HG02759 (cell line): ENCODE results near the gene C5AR1.
"Not testable (repeated sequence)": the region's sequence is repeated elsewhere in the genome, so short reads cannot be mapped to it uniquely, and the experiment has no call there.

Source experiments
- ATAC-seq: cut with Tn5 transposase; IDR thresholded peaks from one replicate; pipeline ENCODE4 v1.9.1; 2021; ENCODE audit warnings: mild to moderate bottlenecking, moderate library complexity; ENCODE audit not compliant: unreplicated experiment

The C5AR1 gene

DNA sequence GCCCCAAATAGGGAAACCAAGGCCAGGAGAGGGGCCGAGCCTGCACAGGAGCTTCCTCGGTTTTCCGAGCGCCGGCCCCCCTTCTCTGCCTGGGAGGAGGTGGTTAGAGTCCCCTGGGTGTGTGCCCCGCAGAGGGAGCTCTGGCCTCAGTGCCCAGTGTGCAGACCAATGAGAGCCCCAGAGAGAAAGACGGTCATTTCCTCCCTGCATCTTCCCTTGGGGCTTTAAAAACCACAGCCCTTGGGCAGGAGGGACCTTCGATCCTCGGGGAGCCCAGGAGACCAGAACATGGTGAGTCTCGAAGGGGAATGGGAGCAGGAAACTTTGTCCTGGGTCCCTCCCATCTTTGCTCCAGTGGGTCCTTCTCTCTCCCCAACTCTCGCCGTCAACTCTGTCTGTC lies at the start of gene C5AR1:
Gene C5AR1, plus strand, starts transcription at position 254 of the 400 bp plus-strand sequence. Its CDS starts 35 bp downstream, at position 289.
- ATAC-seq = no peak

DNA sequence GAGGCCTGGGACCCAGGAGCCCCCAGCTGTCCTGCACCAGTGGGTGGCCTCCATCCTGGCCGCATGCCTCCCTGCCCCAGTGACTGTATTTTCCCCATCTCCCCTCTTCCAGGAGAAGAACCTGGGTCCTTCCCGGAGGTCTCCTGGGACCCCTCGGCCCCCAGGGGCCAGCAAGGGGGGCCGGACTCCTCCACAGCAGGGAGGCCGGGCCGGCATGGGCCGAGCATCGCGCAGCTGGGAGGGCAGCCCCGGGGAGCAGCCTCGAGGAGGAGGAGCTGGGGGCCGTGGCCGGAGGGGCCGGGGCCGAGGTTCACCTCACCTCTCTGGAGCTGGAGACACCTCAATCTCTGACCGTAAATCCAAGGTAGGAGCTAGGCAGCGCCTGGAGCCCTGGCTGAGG lies 49.2 kb upstream of the C5AR1 start:
- no peak for ATAC-seq

DNA sequence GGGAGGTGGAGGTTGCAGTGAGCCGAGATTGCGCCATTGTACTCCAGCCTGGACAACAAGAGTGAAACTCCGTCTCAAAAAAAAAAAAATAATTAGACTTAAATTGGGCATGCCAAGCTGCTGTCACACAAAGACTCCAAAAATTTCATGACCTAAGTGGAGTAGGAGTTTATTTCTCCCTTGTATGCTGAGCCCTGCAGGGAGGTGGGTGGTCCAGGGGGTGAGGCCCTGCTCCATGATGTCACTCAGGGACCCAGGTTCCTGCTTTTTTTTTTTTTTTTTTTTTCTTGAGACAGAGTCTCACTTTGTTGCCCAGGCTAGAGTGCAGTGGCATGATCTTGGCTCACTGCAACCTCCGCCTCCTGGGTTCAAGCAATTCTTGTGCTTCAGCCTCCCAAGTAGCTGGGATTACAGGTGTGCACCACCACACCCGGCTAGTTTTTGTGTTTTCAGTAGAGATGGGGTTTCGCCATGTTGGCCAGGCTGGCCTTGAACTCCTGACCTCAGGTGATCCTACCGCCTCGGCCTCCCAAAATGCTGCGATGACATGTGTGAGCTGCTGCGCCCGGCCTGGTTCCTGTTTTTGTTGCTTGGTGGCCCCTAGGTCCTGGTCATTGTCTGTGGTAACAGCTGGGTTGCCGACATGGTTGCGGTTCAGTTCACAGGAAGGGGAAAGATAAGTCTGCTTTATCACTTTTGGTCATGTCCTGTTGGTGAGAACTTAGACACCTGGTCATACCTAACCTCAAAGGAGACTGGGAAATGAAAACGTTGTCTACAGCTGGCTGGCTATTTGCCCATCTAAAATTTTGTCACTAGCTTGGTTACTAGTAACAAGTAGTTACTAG lies 47.5 kb upstream of the C5AR1 start:
- peak; percentile 75 for ATAC-seq

DNA sequence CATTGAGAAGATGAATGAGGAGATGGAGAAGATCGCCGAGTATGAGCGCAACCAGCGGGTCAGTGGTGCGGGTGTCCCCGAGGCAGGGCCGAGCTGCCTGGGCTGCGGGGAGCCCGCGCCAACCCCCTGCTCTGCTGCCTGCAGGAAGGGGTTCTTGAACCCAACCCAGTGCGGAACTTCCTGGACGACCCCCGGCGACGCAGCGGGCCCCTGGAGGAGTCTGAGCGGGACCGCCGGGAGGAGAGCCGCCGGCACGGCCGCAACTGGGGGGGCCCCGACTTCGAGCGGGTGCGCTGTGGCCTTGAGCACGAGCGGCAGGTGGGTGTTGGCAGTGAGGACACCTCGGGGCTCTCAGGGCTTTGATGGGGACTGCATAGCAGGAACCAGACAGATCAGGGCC lies 45.0 kb upstream of the C5AR1 start:
- ATAC-seq = no peak

DNA sequence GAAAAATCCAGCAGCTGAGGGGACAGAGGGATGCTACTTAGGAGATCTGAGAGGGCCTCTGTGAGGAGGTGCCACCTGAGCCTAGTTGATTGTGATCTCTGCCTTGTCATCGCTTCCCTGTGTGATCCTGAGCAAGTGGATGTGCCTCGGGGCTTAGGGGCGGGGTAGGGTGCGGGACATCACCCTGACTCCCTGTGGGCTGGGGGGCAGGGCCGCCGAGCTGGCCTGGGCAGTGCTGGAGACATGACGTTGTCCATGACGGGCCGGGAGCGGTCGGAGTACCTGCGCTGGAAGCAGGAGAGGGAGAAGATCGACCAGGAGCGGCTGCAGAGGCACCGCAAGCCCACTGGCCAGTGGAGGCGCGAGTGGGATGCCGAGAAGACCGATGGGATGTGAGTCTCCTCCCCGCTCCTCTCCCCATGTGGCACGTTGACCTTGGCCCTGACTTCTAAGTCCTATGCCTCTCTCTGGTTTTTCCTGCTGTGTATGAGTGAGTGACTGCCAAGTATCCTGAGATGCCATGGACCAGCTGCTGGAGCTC lies 43.2 kb upstream of the C5AR1 start:
- no peak for ATAC-seq

DNA sequence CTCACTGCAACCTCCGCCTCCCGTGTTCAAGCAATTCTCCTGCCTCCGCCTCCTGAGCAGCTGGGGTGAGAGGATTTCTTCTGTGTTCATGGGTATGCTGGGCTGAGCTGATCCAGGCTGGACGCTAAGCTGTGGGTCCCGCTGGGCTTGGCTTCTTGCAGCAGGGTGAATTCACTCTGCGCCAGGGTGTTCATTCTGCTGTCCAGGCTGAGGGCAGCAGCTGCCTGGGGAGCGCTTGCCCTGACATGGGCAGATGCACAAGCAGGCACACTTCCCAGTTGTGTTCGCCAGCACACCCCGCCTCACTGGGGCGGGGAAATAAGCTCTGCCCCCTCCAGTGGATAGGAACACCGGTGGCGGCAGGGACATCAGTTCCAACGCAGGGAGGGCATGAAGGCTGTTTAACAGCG lies 42.3 kb upstream of the C5AR1 start:
- ATAC-seq = no peak

DNA sequence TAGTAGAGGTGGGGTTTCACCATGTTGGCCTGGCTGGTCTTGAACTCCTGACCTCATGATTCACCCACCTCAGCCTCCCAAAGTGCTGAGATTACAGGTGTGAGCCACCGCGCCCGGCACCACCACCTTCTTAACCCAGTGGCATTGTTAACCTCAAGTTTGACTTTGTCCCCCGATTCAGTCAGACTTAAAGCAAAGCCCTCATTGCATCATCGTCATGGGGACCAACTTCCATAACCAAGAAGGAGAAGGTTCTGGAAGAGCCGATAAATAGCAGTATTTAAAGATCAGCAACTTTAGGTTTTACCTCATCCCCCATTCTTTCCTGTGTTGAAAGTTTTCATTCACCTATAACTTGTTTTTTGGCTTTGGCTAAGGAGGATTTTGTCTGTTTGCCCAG lies 41.6 kb upstream of the C5AR1 start:
- no peak for ATAC-seq

DNA sequence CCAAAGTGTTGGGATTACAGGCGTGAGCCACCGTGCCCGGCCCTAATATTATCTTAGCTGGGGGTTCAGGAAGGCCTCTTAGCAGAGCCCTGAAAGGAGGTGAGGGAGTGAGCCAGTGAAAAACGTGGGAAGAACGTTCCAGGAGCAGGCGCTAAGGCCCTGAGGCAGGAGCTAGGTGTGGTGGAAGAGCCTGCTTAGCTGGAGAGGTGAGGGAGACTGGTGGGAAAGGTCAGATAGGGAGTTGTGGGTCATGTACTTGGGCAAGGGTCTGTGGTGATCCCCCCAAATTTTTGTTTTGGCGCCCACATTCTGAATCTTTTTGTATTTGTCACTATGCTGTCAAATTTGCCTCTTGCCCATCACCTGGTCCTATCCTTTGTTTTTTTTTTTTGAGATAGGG lies 40.1 kb upstream of the C5AR1 start:
- ATAC-seq = no peak

DNA sequence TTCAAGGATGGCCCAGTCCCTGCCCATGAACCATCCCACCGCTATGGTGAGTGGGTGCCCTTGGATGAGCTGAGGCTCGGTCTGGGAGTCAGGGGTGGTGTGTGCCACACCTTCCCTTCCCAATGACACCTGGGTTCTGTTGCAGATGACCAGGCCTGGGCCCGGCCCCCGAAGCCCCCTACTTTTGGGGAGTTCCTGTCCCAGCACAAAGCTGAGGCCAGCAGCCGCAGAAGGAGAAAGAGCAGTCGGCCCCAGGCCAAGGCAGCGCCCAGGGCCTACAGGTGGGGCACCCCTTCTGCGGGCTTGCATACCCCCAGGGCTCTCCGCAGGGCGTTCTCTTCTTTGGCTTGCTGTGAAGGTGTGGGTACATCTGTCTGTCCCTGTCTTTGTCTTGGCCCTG lies 39.3 kb upstream of the C5AR1 start:
- ATAC-seq = no peak

DNA sequence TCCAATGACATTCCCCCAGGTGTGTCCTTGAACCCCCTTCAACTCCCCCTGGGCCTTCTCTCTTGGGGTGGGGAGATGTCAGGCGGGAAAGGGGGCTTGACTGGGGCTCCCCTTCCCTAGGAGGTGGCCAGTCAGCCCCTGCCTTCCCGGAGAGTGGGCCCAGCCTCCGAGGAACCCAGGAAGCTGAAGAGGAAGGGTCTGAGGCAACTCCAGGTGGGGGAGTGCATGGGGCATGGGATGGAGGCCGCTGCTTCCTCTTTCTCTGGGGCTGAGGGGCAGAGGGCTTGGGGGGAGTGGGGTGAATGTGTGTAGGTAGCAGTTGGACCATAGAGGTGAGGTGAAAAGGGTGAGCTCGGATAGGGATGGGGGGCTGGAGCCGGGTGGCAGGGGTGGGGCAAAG lies 37.7 kb upstream of the C5AR1 start:
- no peak for ATAC-seq

DNA sequence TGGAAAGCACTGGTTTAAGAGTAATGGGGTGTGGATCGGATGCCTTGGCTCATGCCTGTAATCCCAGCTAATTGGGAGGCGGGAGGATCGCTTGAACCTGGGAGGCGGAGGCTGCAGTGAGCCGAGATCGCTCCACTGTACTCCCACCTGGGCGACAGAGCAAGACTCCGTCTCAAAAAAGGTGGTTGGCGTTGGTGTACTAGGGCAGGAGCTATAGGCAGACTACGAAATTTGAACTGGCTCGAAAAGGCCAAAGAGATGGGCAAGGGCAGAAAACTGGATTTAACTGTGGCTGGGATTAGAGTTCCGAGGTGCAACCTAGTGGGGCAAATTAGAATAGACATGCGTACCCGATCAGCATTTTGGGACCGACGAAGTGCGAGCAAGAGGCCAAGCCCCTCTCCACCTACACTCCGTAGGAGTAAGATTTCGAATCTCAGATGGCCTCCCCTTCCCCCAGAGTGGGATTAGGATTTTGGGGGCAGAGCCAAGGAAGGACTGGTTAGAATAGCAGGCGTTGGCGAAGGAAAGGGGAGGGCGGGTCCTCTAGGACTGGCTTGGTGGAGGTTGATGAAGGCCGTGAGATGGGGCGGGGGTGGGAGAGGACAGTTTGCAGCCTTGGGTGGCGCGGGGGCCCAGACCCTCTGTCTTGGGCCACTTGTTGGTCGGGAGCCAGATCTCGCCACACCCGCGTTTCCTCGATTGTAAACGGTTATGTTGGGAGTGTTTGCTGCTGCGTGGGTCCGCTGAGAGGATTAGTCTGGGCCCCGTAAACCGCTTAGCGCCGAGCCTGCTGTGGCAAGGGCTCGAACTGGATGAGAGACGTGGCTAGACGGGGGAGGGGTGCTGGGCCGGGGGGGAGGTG lies 37.0 kb upstream of the C5AR1 start:
- ATAC-seq = no peak

DNA sequence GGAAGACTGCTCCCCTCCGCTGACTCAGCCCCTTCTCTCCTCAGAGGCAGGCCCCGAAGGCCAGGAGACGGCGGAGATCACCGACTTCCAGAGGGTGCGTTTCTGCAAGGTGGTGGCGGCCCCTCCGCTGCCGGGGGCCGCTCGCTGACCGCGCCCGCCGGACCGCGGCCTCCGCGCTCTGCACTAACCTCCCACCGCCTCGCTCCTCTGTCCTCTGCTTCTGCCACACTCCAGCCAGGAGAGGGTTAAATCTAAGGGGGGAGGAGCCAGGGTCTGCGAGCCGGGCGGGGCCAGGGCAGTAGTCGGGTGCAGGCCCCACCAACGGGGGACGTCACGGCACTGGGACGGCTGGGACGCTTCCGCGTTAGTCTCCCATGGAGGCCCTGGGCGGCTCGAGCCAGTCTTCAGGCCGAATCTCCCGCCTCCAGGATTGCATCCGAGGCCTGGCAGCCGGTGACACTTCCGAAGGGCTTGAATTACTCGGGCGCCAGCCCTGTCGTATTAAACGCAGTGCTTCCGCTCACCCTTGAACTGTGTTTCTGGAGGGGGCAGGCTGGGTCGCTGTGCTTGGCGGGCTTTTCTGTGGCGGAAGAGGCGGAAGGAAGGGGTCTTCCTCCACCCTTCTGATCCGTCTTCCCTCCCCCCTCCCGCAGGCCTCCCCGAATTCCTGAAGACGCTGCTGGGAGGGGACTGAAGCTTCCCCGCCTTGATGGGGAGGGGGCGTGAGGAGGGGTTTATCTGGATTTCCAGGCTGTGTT lies 36.2 kb upstream of the C5AR1 start:
- ATAC-seq = peak; percentile 55

DNA sequence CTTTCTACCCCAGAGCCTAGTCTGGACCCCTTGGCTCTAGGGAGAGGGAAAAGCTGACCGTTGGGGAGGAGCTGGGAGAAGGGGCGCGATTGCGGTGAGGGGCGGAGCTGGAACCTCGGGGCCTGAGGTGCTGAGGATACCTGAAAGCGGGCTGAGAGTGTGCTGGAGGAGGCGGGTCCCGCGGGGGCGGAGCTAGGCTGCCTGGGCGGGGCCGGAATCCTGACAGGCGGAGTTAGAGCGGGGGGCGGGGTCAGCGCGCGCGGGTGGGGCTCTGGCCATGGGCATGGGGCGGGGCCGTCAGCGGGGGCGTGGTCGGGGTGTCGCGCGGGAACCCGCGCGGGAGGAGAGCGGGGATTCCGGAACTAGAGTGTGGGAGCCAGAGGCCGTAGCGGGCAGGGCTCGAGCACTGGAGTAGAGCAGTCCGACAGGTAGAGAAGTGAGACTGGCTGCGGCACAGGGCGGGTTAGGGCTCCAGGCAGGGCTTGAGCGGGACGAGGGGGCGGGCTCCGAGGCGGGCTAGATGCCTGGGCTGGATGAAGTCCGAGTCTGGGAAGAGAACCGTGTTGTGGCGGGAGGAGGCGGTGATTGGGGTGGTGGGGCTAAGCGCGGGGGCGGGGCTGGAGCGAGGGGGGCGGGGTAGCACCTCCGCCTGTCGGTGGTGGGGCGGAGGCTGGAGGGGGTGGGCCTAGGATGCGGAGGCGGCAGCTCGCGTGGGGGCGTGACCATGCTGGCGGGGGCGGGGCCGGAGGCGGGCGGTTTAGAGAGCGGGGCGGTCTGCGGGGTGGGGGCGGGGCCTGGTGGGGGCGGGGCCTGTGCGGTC lies 35.4 kb upstream of the C5AR1 start, which contains the start of gene INAFM1:
Gene INAFM1, plus strand, starts transcription at position 815 of the 820 bp plus-strand sequence. CDS start 35 bp downstream, outside the sequence.
- peak; percentile 57 for ATAC-seq

DNA sequence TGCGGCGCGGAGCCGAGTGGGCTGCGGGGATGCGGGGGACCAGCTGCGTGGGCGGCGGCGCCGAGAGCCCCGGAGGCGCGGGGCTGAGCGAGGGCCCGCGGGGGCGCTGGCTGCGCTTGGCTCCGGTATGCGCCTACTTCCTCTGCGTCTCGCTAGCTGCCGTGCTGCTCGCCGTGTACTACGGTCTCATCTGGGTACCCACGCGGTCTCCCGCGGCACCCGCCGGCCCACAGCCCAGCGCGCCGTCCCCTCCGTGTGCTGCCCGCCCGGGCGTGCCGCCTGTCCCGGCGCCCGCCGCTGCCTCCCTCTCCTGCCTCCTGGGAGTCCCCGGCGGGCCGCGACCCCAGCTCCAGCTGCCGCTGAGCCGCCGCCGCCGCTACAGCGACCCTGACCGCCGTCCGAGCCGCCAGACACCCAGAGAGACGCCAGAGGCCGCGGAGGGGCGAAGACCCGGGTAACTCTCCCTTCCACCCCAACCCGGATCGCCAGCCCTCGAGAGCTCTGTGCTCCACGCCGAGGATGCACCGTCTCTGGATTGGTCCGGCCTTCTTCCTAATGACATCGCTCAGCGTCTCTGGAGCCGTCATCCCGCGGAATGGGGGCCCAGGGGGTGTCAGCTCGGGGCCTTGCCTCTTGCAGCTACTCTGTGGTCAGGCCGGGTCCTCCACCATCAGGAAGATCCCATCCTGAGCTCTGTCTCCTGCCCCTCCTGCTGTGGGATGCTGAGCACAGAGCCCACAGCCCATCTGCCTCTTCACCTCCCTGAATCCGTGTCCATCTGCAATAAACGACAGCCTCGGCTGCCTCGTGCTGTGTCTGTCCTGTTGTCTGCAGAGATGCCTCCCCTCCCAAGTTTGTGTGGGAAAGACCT lies 34.5 kb upstream of the C5AR1 start:
- ATAC-seq = peak; percentile 28

DNA sequence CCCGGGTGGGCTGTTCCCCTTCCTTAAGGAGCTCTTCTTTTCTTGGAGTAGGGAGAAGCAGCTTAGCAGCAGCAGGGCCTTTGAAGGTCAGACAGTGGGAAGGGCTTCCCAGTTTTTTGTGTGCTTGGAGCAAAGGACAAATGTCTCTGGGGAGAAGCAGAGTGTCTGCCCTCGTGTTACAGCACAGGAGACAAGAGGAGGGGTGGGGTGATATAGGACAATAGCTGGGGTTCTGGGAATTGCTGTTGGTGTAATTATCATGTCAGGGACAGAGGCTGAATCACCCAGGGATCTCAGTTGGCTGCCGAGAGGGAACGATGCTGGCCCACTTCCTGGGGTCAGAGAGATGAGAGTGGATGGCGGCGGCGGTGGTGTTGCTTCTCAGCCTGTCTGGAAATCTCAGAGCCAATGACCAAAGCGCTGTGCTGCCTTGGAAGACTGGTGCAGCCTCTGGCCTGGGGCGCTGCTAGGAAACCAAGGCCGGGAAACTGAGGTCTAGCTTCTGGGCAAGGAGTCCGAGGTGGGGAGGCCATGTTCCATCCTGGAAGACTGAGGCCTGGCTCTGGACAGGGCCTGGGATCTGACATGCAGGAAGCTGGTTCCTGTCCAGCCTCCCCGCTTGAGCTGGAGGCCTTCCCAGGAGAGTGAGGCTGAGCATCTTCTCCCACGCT lies 33.7 kb upstream of the C5AR1 start:
- ATAC-seq = no peak

DNA sequence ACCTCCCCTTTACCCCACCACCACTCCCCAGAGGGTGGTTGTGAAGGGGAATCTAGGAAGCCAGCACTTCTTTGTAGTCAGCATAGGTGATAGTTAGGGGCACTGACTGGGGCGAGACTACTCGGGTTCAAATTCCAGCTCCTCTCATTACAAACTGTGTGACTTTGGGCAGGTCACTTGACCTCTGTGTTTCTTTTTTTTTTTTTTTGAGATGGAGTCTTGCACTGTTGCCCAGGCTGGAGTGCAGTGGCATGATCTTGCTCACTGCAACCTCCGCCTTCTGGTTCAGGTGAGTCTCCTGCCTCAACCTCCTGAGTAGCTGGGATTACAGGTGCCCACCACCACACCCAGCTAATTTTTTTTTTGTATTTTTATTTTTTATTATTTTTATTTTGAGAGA lies 33.1 kb upstream of the C5AR1 start:
- ATAC-seq = not testable (repeated sequence)

DNA sequence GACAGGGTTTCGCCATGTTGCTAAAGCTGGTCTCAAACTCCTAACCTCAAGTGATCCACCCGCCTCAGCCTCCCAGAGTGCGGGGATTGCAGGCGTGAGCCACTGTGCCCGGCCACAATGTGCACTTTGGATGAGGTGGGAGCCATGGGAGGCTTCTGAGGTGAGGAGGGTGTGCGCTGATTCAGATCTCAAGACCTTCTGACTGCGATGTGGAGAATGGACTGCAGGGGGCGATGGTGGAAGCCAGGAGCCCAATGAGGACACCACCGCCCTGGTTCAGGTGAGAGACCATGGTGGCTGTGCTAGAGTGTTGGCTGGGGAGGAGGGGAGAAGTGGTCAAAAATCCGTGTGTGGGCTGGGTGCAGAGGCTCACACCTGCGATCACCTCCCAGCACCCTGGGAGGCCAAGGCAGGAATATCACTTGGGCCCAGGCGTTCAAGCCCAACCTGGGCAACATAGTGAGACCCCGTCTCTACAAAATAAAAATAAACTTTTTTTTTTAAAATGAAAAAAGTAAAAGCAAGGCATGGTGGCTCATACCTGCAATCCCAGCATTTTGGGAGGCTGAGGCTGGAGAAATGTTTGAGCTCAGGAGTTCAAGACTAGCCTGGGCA lies 29.4 kb upstream of the C5AR1 start:
- no peak for ATAC-seq
